GM12878 (cell line): Measurements from ENCODE around the gene ZNF891. TPM values are rescaled to one million over a fixed set of nuclear protein-coding genes. Genes with fewer than 3 reads are reported as not detected.
A peak's percentile ranks its signal among the peaks of the same experiment; 100 is the strongest.

Experiments
- BCL11A ChIP-seq: IDR thresholded peaks from 2 replicates; pipeline ENCODE4 v1.6.1; 2011; ENCODE audit warnings: low read depth, low read length
- CEBPB ChIP-seq, 2 experiments: fragments of 150-350 bp in 1 of 2; IDR thresholded peaks; 2 replicates each; pipeline ENCODE4 v1.6.1; 2012 to 2014; ENCODE audit warnings: low read depth in 2 of 2, low read length in 2 of 2, borderline replicate concordance in 1 of 2, inconsistent platforms in 1 of 2
- CHD4 ChIP-seq: fragments of 200-600 bp; sonication (generic); IDR thresholded peaks from 2 replicates; pipeline ENCODE4 v1.6.1; 2016; ENCODE audit warnings: mild to moderate bottlenecking
- E2F8 ChIP-seq: fragments of 450-650 bp; IDR thresholded peaks from 2 replicates; pipeline ENCODE4 v1.6.1; 2018; ENCODE audit warnings: mild to moderate bottlenecking, low read depth, moderate library complexity; ENCODE audit not compliant: partially characterized antibody
- EGR1 ChIP-seq, 2 experiments: IDR thresholded peaks; 1 replicate in 1 of 2; 2 replicates in 1 of 2; pipeline ENCODE4 v1.6.1; 2011 to 2012; ENCODE audit warnings: low read depth in 2 of 2, low read length in 2 of 2, borderline replicate concordance in 1 of 2, mild to moderate bottlenecking in 1 of 2, moderate library complexity in 1 of 2
- MEF2A ChIP-seq: IDR thresholded peaks from 2 replicates; pipeline ENCODE4 v1.6.1; 2011; ENCODE audit warnings: low read depth, mild to moderate bottlenecking, low read length, moderate library complexity; ENCODE audit not compliant: insufficient read depth
- PKNOX1 ChIP-seq: fragments of 450-650 bp; IDR thresholded peaks from 2 replicates; pipeline ENCODE4 v1.6.1; 2016; ENCODE audit warnings: mild to moderate bottlenecking
- PRDM15 ChIP-seq: fragments of 450-650 bp; formaldehyde crosslinking; IDR thresholded peaks from 2 replicates; pipeline ENCODE4 v1.4.0; 2020; ENCODE audit warnings: mild to moderate bottlenecking, moderate library complexity
- RAD21 ChIP-seq: IDR thresholded peaks from 2 replicates; pipeline ENCODE4 v1.6.1; 2011; ENCODE audit warnings: mild to moderate bottlenecking, low read depth, low read length, moderate library complexity; ENCODE audit not compliant: insufficient read depth
- RELB ChIP-seq: fragments of 450-650 bp; IDR thresholded peaks from 2 replicates; pipeline ENCODE4 v1.6.1; 2017; ENCODE audit warnings: low read depth, mild to moderate bottlenecking, moderate library complexity
- polyA plus RNA-seq, 11 experiments: library from polyadenylated mRNA; depleted of rRNA in 4 of 11; unstranded in 6 of 11; stranded (reverse) in 5 of 11; fragments of >200 nt; fragmentation: Nextera tagmentation in 4 of 11; fragmentation: Illumina TruSeq in 1 of 11; extraction: Ambion mirVana in 4 of 11; extraction: Trizol in 1 of 11; gene quantifications; 1 replicate in 1 of 11; 2 replicates in 10 of 11; pipeline versions ENCODE4 v1.2.1 to v1.2.3, GENCODE V29; 2011 to 2016; ENCODE audit warnings: inconsistent platforms in 2 of 11, missing spikeins in 2 of 11, low read depth in 1 of 11
- total RNA-seq, 4 experiments: library from RNA; depleted of rRNA in 3 of 4; stranded (reverse); fragments of >200 nt in 3 of 4; fragmentation: Illumina TruSeq in 1 of 4; extraction: Trizol in 1 of 4; gene quantifications; 2 replicates each; pipeline versions ENCODE4 v1.2.1 to v1.2.3, GENCODE V29; 2013 to 2021

The ZNF891 gene
- total and polyA plus RNA-seq, 10 of the 15 experiments (the other 5 are each of a cell fraction or from before 2014, with no cell fraction given): 0.20 to 1.1 (median 0.69) TPM

- TF ChIP-seq CHD4 (no peak), BCL11A (no peak), RELB (no peak), CEBPB (IDR thresholded peaks at IDR 0.05; ENCODE audit: borderline replicate concordance in 1 of 2, low read depth in 2 of 2, low read length in 2 of 2) (no peak), PRDM15 (no peak), MEF2A (no peak), EGR1 (IDR thresholded peaks at IDR 0.05; ENCODE audit: borderline replicate concordance in 1 of 2, low read depth in 2 of 2, low read length in 2 of 2) (peak in 1 of 2 experiments; percentile 73; a peak in 2 of 3 replicates), PKNOX1 (0 out of 2 replicates have a peak, but pooled peaks have one; percentile 20), E2F8 (no peak), RAD21 (no peak)
These were observed 48.8 kb downstream of the ZNF891 start (continued) for GRCh38 chr12:133081159-133081780.
